COLO829 (cell line): ENCODE results near the gene DNAJC13.
A peak's percentile ranks its signal among the peaks of the same experiment; 100 is the strongest.
"Not testable (repeated sequence)": the region's sequence is repeated elsewhere in the genome, so short reads cannot be mapped to it uniquely, and the experiment has no call there.

ENCODE experiments used
- DNase-seq: peaks from one replicate; pipeline ENCODE4 v3.0.0; 2012; ENCODE audit warnings: low spot score

The DNAJC13 gene

DNA sequence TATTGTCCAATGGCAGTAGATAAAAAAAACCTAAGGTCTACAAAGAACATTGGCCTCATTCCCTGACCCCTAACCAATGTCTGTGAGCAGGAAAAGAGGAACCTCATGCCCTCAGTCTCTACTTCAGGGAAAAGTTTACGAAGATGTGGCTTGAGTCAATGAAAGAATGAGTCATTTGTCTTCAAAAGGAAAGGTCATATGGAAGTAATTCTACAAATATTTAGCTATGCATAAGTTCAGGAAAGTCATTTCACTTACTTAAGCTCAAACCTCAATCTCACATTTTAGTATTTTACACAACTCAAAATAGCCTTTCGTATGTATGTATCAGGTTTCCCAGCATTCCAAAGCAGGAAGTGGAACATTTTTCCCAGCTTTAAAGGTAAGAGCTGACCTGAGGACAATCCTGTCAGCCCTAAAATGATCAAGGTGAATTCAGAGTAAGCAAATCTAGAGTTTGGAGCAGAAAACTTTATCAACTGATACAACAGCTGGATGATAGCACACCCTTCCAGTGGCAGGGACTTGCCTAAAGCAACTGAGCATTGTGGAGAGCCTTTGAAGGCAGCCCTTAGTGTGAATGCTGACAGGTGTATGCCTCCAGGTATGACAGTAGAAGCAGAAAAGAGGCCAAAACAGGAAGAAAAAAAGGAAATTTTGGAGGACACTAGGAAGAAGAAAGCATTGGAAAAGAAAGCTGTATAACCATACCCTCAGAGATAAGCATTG is 125.9 kb downstream of the DNAJC13 start:
- DNase-seq, result peak; percentile 66

DNA sequence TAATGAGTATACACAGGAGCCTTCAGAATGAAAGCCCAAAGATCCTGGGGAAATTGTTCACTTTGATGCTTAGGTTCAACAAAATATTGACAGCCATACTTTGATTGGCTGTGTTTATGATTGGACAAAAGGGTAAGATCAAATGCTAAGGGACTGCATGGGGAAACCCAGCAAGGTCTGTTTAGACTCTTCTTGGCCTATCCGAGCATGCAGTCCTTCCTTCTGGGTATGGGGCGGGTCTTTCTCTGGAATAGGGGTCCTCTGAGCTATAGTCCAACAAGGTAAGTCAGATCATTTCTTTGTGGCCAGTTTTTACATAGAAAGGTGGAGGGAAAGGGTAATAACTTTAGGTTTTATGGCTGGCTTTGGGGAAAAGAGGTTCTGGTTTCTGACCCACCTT is 126.8 kb downstream of the DNAJC13 start:
- no peak for DNase-seq

DNA sequence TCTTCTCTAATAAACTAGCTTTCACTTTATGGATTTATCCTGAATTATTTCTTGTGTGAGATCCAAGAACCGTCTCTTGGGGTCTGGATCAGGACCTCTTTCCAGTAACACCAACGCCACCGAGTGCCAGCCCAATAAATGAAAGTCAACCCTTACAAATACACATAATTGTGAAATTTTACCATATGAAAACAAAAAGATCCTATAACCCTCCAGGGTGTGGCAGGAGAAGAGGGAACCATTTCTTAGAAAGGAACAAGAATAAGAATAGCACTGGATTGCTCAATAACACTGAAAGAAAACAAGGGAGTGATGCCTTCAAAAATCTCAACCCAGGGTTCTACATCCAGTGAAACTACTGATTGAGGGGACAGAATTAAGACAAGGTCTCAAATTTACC is 128.2 kb downstream of the DNAJC13 start:
- DNase-seq, result no peak

DNA sequence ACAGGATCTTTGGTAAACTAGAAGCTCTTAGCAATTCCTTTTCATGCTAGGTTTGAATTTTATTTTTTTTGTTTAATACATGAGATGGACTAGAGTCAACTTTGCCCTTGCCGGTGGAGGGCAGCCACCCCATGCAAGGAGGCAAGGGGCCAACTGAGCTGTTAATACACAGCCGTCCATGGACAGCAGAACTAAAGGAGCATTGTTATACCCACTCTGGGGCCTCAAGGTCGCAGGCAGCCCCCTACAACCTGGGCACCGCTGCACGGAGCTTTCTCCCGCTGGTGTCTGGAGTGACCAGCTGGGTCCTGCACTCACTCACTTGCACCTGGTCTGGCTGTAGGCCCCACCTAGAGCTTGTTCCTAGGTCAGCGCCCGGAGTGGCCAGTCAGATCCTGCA is 131.9 kb downstream of the DNAJC13 start:
- no peak for DNase-seq

DNA sequence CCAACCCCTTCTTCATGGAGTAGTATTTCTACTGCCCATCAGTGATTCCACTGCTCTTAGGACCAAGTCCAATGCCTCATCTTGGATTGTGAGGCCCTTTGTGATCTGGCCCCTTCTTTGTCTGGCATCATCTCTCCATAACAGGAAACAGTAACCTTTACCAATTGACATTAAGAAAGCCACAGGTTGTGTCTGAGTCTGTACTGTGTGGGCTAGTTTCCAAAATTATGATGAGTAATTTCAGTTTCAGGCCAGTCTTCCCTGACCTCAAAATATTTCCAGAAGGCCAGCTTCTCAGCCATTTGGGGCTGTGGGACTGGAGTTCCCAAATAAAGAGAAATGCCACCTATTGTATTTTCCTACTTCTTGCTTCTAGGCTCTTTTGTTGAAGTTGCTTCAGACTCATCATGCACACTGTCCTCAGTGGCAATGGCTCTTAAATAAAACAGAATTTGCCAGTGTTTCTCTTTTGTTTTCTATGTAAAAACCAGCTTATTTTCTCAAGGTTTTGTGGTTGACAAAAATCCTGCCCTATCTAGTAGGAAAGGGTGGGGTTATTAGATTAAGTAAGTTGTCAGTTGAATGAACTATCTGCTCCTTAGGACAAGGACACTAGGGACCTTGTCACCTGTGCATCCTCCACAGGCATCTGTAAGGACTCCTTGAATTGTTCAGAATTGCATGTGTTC is 132.7 kb downstream of the DNAJC13 start:
- DNase-seq, result peak; percentile 29

DNA sequence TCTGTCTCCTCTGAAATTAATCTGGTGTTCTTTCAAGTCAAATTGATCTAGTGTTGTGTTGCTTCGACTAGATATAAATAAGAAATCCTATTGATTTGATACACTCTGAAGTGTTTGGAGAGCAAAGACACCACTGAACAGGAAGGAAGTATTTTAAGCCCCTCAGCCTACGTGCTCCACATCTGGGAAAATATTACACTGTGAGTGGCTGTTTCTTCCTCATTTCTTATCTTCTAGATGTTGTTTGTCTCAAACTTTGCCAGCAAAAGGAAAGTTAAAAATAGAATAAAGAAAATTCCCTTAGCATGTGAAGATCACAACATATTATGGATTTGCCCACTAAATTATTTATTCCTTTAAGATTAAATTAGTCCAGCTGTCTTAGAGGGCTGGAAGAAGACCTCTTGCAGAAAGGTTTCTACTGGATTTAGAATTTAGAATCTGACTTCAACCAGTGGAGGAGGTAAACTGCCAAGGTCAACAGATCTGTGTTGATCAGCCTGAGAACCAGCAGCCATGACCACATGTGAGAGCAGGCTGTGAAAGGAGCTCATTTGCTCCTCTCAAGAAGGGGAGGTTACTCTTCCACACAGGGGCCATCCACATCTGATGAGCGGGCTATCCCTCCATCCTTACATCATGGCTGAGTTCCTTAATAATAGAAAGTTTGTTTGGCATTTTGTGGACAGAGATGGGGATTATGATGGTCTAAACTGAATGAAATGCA is 133.4 kb downstream of the DNAJC13 start:
- DNase-seq, result no peak

DNA sequence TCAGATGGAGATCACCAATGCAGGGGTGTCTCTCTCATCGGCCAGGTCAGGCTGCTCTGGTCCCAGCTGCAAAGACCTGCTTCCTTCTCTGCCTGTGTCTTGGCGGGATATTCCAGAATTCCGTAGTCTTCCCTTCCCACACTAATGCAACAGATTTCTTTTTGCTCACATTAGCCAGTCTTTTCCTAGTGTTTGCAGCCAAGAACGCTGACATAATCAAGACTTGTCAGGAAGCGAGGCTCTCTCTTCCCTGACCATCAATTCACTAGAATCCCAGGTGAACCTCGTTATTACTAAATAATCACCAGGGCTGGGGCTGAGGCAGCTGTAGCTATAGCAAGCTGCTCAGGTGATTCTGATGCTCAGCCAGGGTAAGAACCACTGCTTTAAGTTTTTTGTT is 136.5 kb downstream of the DNAJC13 start:
- no peak for DNase-seq

DNA sequence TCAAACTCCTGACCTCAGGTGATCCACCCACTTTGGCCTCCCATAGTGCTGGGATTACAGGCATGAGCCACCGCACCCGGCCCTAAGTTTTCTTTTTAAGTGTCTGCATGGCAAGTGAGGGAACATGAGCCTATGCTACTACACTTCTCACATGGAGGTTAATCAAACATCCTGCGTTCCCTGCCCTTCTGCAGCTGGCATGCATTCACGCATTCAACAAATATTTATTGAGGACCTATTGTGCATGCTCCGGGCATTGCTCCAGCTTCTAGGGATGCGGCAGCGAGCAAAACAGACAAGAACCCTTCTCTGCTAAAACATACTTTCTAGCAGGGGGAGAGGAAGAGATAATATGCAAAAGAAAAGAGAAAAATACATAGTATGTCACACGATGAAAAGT is 137.1 kb downstream of the DNAJC13 start:
- peak; percentile 26 for DNase-seq

DNA sequence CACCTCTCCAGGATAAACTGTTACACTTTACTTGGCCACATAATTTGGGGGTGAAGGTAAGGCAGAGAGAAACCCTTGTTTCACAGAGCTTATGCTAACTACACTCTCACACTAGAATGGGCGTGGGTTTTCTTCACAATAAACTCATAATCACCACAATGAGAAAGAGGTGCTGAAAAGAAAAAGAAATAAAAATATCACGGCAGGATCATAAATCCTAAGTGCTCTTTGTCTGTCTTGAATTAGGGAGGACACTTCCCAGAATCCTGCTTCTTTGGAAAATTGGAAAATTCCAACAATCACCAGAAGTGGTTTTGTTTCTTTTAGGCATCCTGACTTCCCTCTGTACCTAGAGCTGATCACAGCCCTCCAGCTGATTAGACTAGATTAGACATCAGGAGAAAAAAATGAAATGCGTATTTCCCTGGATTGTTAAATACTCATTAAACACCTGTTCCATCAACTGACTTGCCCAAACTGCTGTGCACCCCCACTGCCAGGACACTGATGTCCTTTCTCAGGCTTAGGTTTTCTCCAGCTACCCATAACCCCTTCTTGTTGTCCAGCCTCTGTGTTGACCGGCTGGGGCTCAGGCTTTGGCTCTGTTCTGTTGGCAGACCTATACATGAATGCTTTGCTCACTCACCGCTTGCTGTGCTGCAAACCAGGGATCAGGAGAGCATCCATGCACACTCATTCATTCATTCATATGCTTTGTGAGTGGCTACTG is 138.2 kb downstream of the DNAJC13 start:
- no peak for DNase-seq

DNA sequence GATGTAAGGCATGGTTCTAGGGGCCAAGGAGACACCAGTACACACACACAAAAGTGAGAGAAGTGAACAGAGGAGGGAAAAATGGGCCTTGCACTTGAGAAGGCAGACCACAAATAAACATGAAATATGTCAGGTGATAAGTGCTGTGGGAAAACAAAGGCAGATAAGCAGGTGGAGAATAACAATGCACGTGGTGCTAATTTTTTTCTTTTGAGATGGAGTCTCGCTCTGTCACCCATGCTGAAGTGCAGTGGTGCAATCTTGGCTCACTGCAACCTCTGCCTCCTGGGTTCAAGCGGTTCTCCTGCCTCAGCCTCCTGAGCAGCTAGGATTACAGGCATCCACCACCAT is 138.7 kb downstream of the DNAJC13 start:
- DNase-seq, result not testable (repeated sequence)

DNA sequence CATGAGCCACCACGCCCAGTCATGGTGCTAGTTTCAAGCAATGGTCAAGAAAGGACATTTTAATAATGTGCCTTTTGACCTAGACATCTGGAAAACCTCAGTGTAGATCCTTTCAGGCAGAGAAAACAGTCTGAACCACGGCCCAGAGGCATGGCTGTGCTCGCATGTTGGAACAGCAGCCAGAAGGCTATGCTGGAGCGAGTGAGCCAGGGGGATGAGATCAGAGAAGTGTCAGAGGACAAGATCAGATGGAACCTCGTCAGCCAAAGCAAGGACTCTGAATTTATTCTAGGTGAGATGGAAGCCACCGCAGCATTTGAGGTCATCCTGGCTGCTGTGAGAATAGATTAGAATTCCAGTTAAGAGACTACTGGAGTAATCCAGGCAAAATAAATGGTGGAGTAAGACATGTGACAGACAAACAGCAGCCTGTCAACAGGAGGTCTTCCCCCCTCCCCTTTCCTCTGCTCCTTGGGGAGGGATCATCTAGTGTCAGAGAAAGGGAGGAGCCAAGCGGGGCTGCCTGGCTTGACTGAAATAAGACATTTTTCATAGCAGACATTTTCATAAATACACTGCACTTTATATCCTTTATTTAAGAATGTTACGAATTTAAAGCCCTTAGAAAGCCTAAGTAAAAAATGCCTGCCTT is 139.3 kb downstream of the DNAJC13 start:
- no peak for DNase-seq

DNA sequence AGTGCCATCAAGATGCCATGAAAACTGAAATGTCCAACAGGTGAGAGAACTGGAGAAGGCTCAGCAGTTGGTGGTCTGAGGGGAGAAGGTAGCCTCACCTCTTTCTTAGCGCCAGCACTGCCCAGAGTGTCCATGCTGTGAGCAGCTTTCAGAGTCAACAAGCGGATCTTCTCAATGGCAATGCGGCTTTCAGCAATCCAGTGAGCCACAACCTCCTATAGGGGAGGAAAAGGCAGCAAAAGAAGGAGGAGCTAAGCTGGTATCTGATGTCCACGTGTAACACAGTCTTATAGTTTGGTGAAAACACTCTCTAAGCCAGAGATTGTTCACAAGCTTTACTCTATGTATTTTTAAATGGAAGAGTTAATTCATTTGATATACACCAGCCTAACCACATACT is 143.7 kb downstream of the DNAJC13 start:
- no peak for DNase-seq

DNA sequence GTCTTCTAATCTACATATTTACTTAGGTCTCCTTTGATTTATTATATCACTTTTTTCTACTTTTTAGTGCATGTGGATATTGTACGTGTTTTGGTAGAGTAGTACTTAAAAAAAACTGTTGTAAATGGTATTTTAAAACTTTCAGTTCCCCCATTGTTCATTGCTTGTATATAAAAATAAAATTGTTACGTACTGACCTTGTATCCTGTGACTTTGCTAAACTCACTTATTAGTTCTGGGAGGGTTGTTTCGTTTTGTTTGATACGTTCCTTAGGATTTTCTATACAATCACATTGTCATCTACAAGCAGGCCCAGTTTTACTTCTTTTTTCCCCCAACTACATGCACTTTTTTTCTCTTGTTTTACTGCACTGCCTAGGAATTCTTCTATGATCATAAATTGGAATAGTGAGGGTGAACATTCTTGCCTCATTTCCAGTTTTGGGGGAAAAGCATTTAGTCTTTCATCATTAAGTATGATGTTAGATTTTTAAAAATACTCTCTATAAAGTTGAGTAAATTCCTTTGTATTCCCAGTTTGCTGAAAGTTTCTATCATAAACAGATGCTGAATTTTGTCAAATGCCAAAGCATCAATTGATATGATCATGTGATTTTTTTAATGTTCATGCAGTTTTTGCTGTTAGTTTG is 146.2 kb downstream of the DNAJC13 start:
- no peak for DNase-seq

DNA sequence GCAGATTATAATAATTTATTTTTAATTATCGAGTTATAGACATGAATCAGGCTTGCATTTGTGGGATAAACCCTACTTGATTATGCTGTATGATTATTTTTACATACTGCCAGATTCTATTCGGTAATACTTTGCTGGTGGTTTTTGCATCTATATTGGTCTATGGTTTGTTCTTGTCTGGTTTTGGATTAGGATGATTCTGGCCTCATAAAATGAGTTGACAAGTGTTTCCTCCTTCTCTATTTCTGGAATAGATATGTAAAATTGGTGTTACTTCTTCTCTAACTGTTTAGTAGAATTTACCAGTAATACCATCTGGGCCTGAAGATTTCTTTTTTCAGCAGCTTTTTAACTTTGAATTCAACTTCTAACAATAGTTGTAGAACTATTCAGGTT is 146.8 kb downstream of the DNAJC13 start:
- no peak for DNase-seq

DNA sequence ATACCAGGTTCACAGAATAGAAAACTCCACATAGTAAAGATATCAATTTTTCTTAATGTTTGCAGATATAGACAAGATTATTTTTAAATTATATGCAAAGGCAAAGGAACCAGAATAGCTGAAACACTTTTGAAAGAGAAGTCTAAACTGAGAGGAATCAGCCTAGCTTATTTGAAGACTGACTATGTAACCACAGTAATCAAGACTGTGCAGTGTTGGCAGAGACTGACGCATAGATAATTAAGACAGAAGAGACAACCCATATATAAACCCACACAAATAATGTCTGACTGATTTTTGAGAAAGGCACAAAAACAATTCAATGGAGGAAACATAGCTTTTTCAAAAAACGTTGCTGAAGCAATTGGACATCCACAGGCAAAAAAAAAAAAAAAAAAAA is 151.1 kb downstream of the DNAJC13 start:
- no peak for DNase-seq

DNA sequence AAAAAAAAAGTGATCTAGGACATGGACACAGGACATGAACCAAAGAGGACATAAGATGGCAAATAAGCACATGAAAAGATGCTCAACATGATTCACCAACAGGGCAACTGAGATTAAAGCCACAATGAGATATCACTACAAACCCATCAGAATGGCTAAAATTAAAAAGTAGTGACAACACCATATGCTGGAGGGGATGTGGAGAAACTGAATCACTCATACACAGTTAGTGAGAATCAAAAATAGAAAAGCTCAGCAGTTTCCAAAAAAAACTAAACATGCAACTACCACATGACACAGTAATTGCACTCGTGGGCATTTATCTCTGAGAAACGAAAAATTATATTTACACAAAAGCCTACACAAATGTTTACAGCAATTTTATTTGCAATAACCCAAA is 151.9 kb downstream of the DNAJC13 start:
- DNase-seq, result no peak

DNA sequence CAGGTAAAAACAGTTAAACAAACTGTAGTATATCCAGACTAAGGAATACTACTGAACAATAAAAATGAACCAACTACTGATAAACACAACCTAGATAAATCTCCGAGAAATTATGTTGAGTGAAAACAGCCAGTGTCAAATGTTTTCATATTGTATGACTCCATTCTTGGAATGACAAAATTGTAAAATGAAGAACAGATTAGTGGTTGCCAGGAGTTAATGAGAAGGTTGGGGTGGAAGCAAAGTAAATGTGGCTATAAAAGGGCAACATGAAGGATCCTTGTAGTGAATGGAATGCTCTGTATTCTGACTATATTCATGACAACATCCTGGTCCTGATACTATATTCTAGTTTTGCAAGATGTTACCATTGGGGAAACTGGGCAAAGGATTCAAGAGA is 152.3 kb downstream of the DNAJC13 start:
- DNase-seq, result no peak

DNA sequence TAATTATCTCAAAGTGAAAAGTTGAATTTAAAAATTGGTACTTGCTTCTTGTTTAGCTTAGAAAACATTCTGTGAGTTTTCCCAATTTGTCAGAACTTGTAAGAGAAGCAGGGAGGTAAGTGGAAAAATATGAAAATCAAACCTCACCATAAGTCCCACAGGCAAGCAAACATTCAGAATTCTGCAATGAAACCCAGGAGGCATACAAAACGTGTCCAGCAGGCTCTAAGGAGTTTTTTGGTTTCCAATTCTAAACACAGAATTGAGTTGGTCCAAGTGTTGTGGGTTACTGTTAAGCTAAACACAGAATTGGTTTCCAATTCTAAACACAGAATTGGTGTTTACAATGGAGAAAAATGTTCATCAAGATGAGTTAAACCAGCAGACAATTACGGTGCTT is 152.7 kb downstream of the DNAJC13 start:
- DNase-seq, result no peak

DNA sequence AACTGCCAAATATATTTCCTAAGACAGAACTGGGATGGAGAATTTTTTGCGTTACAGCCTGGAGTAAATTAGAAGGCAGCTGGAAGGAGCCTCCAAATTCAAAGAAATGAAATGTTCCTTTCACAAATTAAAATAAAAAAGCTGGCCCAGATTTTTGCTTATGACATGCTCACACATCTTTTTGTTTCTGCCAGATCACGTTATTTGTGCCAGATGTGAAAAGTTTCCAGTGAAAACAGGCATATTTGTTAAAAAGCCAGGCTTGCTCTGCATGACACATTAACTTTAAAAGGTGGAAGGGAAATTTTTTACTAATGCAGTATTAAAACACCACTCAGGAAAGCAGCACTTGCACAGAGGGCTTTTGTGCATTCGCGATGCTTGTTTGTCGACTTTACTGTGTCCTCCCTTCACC is 156.5 kb downstream of the DNAJC13 start:
- no peak for DNase-seq

DNA sequence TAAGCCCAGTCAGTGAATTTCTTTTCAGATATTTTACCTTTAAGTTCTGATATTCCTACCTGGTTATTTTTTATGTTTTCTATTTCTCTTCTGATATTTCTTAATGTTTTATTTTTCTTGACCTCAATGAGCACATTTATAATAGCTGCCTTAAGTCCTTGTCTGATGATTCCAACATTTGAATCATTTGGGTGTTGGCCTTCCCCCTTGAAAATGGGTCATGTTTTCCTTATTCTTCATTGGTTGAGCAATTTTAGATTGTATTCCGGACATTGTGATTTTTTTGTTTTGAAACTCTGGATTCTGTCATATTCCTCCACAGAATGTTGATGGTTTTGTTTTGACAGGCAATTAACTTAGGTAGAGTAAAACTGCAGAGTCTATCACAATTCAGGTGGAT is 170.1 kb downstream of the DNAJC13 start:
- no peak for DNase-seq
